ENCODE data around the gene SBNO2. TPM values are rescaled to one million over a fixed set of nuclear protein-coding genes. Genes with fewer than 3 reads are reported as not detected.

SBNO2 gene
- total RNA-seq, 1 experiment from 2014 or later, result 46.3 TPM

GRCh38 chr19:1206864-1207450 is 32.9 kb upstream of the SBNO2 start:
- H3K23ac ChIP-seq (ENCODE audit: insufficient read length, low read depth, low read length), result no peak overlapping the region
- no peak overlapping the region for H3T11ph ChIP-seq (ENCODE audit: low read length)
- H3K23me2 ChIP-seq (ENCODE audit: insufficient read length, low read depth, low read length, poor library complexity, severe bottlenecking), result peaks cover 14% of the 10 kb centered on the region
- no peak overlapping the region for H4K91ac ChIP-seq (ENCODE audit: insufficient read length, low read depth, low read length)
- H2BK15ac ChIP-seq (ENCODE audit: low read depth, low read length), result no peak overlapping the region
- TF ChIP-seq, protein P1, sequence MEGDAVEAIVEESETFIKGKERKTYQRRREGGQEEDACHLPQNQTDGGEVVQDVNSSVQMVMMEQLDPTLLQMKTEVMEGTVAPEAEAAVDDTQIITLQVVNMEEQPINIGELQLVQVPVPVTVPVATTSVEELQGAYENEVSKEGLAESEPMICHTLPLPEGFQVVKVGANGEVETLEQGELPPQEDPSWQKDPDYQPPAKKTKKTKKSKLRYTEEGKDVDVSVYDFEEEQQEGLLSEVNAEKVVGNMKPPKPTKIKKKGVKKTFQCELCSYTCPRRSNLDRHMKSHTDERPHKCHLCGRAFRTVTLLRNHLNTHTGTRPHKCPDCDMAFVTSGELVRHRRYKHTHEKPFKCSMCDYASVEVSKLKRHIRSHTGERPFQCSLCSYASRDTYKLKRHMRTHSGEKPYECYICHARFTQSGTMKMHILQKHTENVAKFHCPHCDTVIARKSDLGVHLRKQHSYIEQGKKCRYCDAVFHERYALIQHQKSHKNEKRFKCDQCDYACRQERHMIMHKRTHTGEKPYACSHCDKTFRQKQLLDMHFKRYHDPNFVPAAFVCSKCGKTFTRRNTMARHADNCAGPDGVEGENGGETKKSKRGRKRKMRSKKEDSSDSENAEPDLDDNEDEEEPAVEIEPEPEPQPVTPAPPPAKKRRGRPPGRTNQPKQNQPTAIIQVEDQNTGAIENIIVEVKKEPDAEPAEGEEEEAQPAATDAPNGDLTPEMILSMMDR (conservative IDR thresholded peaks at IDR 0.05), result no peak
- no peak overlapping the region for H2BK120ac ChIP-seq (ENCODE audit: low read depth, low read length, poor library complexity, severe bottlenecking)
- no peak overlapping the region for H3K27ac ChIP-seq (ENCODE audit: insufficient read length, low read depth, low read length)
- no peak overlapping the region for H2AK5ac ChIP-seq (ENCODE audit: insufficient read length, low read length)
- peaks cover 13% of the 10 kb centered on the region for H3K79me1 ChIP-seq (ENCODE audit: insufficient read depth, low read depth, low read length, poor library complexity, severe bottlenecking)
- H2BK5ac ChIP-seq (ENCODE audit: insufficient read length, low read length), result no peak overlapping the region
- H3K36me3 Mint-ChIP-seq (ENCODE audit: insufficient read depth in 1 of 3, low read depth in 3 of 3), result peaks cover 7 to 21% (median 21%) of the 10 kb centered on the region in 3 experiments
- peak overlapping the region in 2 of 3 experiments; percentile 6 to 73; a peak in 2 of 7 replicates for H3K27ac Mint-ChIP-seq
- H3K4me1 Mint-ChIP-seq, result peaks cover 19 to 27% of the 10 kb centered on the region in 2 experiments
- peak; percentile 27 for DNase-seq
- no peaks in the 10 kb centered on the region for H3K9me3 Mint-ChIP-seq
- H4K8ac ChIP-seq (replicated peaks; ENCODE audit: insufficient read length, low read depth, low read length), result no peak overlapping the region
- H3K79me2 ChIP-seq (ENCODE audit: insufficient read depth, low read length), result peaks cover 33% of the 10 kb centered on the region; the same call in 1 of the 2 replicates
- H3K27me3 ChIP-seq (ENCODE audit: insufficient read depth, low read length), result no peaks in the 10 kb centered on the region
- H4K20me1 ChIP-seq (ENCODE audit: control insufficient read depth, insufficient read depth, insufficient read length), result peaks cover 4% of the 10 kb centered on the region
- H2AFZ ChIP-seq (ENCODE audit: low read length), result no peak overlapping the region
- H4K5ac ChIP-seq (ENCODE audit: insufficient read length, low read depth, low read length), result no peak overlapping the region
- H3K4ac ChIP-seq (ENCODE audit: low read depth, low read length), result no peak overlapping the region
- no peak overlapping the region for H3K56ac ChIP-seq (ENCODE audit: insufficient read length, low read depth, low read length)
- peak overlapping the region; percentile 87 to 88 for H3K4me3 Mint-ChIP-seq
- H3K9ac ChIP-seq (ENCODE audit: extremely low read depth, insufficient read length, low read length), result peak overlapping the region; percentile 76
- WGBS (ENCODE audit: extremely low coverage, insufficient read length, low lambda C conversion rate), result no CpG with 5 or more reads among the region's 38 CpGs
- H3K4me1 ChIP-seq (ENCODE audit: insufficient read depth, low read length), result no peaks in the 10 kb centered on the region
- peak overlapping the region; percentile 53; the same call in 1 of the 2 replicates for H3K14ac ChIP-seq (ENCODE audit: insufficient read depth, low read length)
- no peak overlapping the region for H2BK12ac ChIP-seq (ENCODE audit: insufficient read length, low read depth, low read length)
- no peak overlapping the region for H2BK20ac ChIP-seq (ENCODE audit: low read depth, low read length, poor library complexity, severe bottlenecking)
- H3K9me3 ChIP-seq (ENCODE audit: control insufficient read depth, low read depth, low read length), result no peaks in the 10 kb centered on the region
- H3K4me2 ChIP-seq (ENCODE audit: insufficient read depth, insufficient read length, low read length), result peak overlapping the region; percentile 99
- H3K18ac ChIP-seq (ENCODE audit: insufficient read length, low read depth, low read length), result no peak overlapping the region
- no peaks in the 10 kb centered on the region for H3K27me3 Mint-ChIP-seq (ENCODE audit: low read depth)
